Measurements from ENCODE around the gene HOMER2.

The HOMER2 gene

GRCh38 chr15:82862886-82863285 is 89.6 kb downstream of the HOMER2 start:
- DNase-seq (ENCODE audit: low read depth in 2 of 2) = no peak
- H3K4me3 ChIP-seq (replicated peaks in 1 of 2; ENCODE audit: low read depth in 2 of 2, low read length in 2 of 2) = no peak overlapping the region
- no peak for TF ChIP-seq CTCF (IDR thresholded peaks at IDR 0.05; ENCODE audit: low read depth, low read length)

- TF ChIP-seq CTCF (IDR thresholded peaks at IDR 0.05; ENCODE audit: low read depth, low read length) = no peak
- H3K4me3 ChIP-seq (replicated peaks in 1 of 2; ENCODE audit: low read depth in 2 of 2, low read length in 2 of 2) = no peak overlapping the region
- DNase-seq (ENCODE audit: low read depth in 2 of 2) = no peak
Measured at GRCh38 chr15:82858932-82859331, 93.6 kb downstream of the HOMER2 start.

- no peak for DNase-seq (ENCODE audit: low read depth in 2 of 2)
- TF ChIP-seq CTCF (IDR thresholded peaks at IDR 0.05; ENCODE audit: low read depth, low read length) = no peak
- H3K4me3 ChIP-seq (replicated peaks in 1 of 2; ENCODE audit: low read depth in 2 of 2, low read length in 2 of 2) = no peak overlapping the region
Measured at GRCh38 chr15:82856397-82857170, 95.9 kb downstream of the HOMER2 start.

- DNase-seq (ENCODE audit: low read depth in 2 of 2) = no peak
- no peak for TF ChIP-seq CTCF (IDR thresholded peaks at IDR 0.05; ENCODE audit: low read depth, low read length)
Measured at GRCh38 chr15:82855286-82856100, 97.0 kb downstream of the HOMER2 start.

GRCh38 chr15:82854554-82854953 is 98.0 kb downstream of the HOMER2 start:
- DNase-seq (ENCODE audit: low read depth in 2 of 2) = no peak
- no peak overlapping the region for H3K4me3 ChIP-seq (replicated peaks in 1 of 2; ENCODE audit: low read depth in 2 of 2, low read length in 2 of 2)

More at GRCh38 chr15:82855286-82856100, 97.0 kb downstream of the HOMER2 start:
- no peak overlapping the region for H3K4me3 ChIP-seq (replicated peaks in 1 of 2; ENCODE audit: low read depth in 2 of 2, low read length in 2 of 2)

More at GRCh38 chr15:82854554-82854953, 98.0 kb downstream of the HOMER2 start:
- TF ChIP-seq CTCF (IDR thresholded peaks at IDR 0.05; ENCODE audit: low read depth, low read length) = no peak

Measured in cardiac fibroblast (primary cell).